Panc1 (cell line): ENCODE results near the gene SAXO2. TPM values are rescaled to one million over a fixed set of nuclear protein-coding genes. Genes with fewer than 3 reads are reported as not detected.
A peak's percentile ranks its signal among the peaks of the same experiment; 100 is the strongest.
"Not testable (repeated sequence)": the region's sequence is repeated elsewhere in the genome, so short reads cannot be mapped to it uniquely, and the experiment has no call there.

Experiments
- ATAC-seq: fragments of 200-7000 bp; cut with Tn5 transposase; 2 replicates; pipeline ENCODE4 v1.9.1; 2020; ENCODE audit warnings: mild to moderate bottlenecking, moderate library complexity
- Bru-seq: library from RNA; stranded (reverse); fragments of 400-500 nt; gene quantifications from one replicate; lab custom pipeline; 2021; lab: Mats Ljungman, UMichigan
- BruChase-seq, 2 experiments: library from RNA; stranded (reverse); fragments of 400-500 nt; gene quantifications; one replicate each; lab custom pipeline; 2021; lab: Mats Ljungman, UMichigan
- BruUV-seq: library from RNA; stranded (reverse); fragments of 400-500 nt; replicated peaks from 2 replicates; lab custom pipeline; 2021; lab: Mats Ljungman, UMichigan
- CTCF ChIA-PET: fragments of 300-600 bp; sonication (Branson Sonifier 250); formaldehyde crosslinking; loops from one replicate; lab custom pipeline; 2022; ENCODE audit warnings: antibody characterized with exemption; lab: Charles Lee
- POLR2A ChIA-PET: fragments of 300-600 bp; sonication (Branson Sonifier 250); formaldehyde crosslinking; loops from one replicate; lab custom pipeline; 2022; ENCODE audit warnings: antibody characterized with exemption; lab: Charles Lee
- DNase-seq: peaks from one replicate; pipeline ENCODE4 v3.0.0-alpha.2; 2010; ENCODE audit warnings: low read depth, low spot score
- H3K27ac ChIP-seq: 2 replicates; pipeline ENCODE4 v1.5.1; 2011; ENCODE audit warnings: mild to moderate bottlenecking, low read length, inconsistent platforms
- H3K27me3 ChIP-seq: fragments of 200-500 bp; sonication (Bioruptor generic); 2 replicates; pipeline ENCODE4 v1.6.0; 2014; ENCODE audit warnings: low read length, inconsistent platforms; ENCODE audit not compliant: control insufficient read depth, insufficient read depth
- H3K36me3 ChIP-seq: fragments of 200-500 bp; sonication (Bioruptor generic); 2 replicates; pipeline ENCODE4 v1.5.1; 2014; ENCODE audit warnings: inconsistent platforms, mild to moderate bottlenecking, low read length, moderate library complexity; ENCODE audit not compliant: control insufficient read depth, insufficient read depth
- H3K4me1 ChIP-seq: 2 replicates; pipeline ENCODE4 v1.5.1; 2011; ENCODE audit warnings: inconsistent platforms, mild to moderate bottlenecking, low read length, moderate library complexity; ENCODE audit not compliant: control insufficient read depth, insufficient read depth
- H3K4me3 ChIP-seq, 2 experiments: 2 replicates each; pipeline ENCODE4 v1.5.1; 2011 to 2012; ENCODE audit warnings: low read depth in 2 of 2, low read length in 2 of 2, mild to moderate bottlenecking in 2 of 2, inconsistent platforms in 1 of 2, moderate library complexity in 1 of 2
- H3K9me3 ChIP-seq: fragments of 200-500 bp; sonication (Bioruptor generic); 2 replicates; pipeline ENCODE4 v1.5.1; 2014; ENCODE audit warnings: low read depth, mild to moderate bottlenecking, inconsistent platforms, low read length, moderate library complexity; ENCODE audit not compliant: control insufficient read depth, insufficient read depth
- CTCF ChIP-seq: fragments of 450-650 bp; IDR thresholded peaks from 2 replicates; pipeline ENCODE4 v1.5.1; 2017; ENCODE audit warnings: mild to moderate bottlenecking
- POLR2AphosphoS5 ChIP-seq: IDR thresholded peaks from 2 replicates; pipeline ENCODE4 v1.6.1; 2012; ENCODE audit warnings: mild to moderate bottlenecking, low read depth, low read length, moderate library complexity
- REST ChIP-seq, 2 experiments: IDR thresholded peaks; 2 replicates each; pipeline ENCODE4 v1.6.1; 2011 to 2012; ENCODE audit warnings: low read depth in 2 of 2, control low read depth in 1 of 2, low read length in 1 of 2, mild to moderate bottlenecking in 1 of 2, moderate library complexity in 1 of 2; ENCODE audit not compliant: insufficient read depth in 1 of 2
- SIN3A ChIP-seq: IDR thresholded peaks from 2 replicates; pipeline ENCODE4 v1.6.1; 2012; ENCODE audit warnings: low read depth, mild to moderate bottlenecking, low read length, moderate library complexity, borderline replicate concordance; ENCODE audit not compliant: insufficient read depth
- TCF7L2 ChIP-seq: IDR thresholded peaks from 2 replicates; pipeline ENCODE4 v1.6.1; 2011; ENCODE audit warnings: mild to moderate bottlenecking, low read depth, low read length, inconsistent platforms
- in situ Hi-C: cut with HindIII; loops from 2 replicates; pipeline ENCODE4 v1.10.0; 2016; ENCODE audit warnings: low sequenced_read_pairs, low pct_unique_long_range_greater_than_20kb
- intact Hi-C: fragments of 100-400 bp; cut with micrococcal nuclease; formaldehyde crosslinking; loops from one replicate; pipeline ENCODE4 v1.10.0; 2022; ENCODE audit not compliant: unreplicated experiment
- long read RNA-seq: library from polyadenylated mRNA; unstranded; transcript quantifications from one replicate; pipeline ENCODE4 v2.0.0, GENCODE V29; 2021; ENCODE audit not compliant: unreplicated experiment
- polyA plus RNA-seq: library from polyadenylated mRNA; unstranded; fragments of >200 nt; gene quantifications from one replicate; pipeline ENCODE4 v1.2.1, GENCODE V29; 2012; ENCODE audit warnings: missing spikeins; ENCODE audit not compliant: insufficient read length
- total RNA-seq: library from RNA; stranded (reverse); gene quantifications from one replicate; pipeline ENCODE4 v1.2.1, GENCODE V29; 2021; ENCODE audit not compliant: unreplicated experiment

SAXO2 gene
- 1.1 TPM for total RNA-seq
- polyA plus RNA-seq: 0.28 TPM
- Bru-seq, nascent RNA: percentile 40 among the genes with signal in this experiment
- percentile 47 among the genes with signal in this experiment for BruChase-seq, experiment 1, labeled RNA remaining after a 2-hour chase
- percentile 38 among the genes with signal in this experiment for BruChase-seq, experiment 2, labeled RNA remaining after a 6-hour chase
- long read RNA-seq, partial matches to known transcripts: 0 of 2 reads
- long read RNA-seq, other reads (novel, unspliced or antisense): 2 of 2 reads

GRCh38 chr15:82262422-82263026, at the start of gene SAXO2, which contains the start of gene EFL1:
TSS of gene SAXO2 (plus strand) at chr15:82262818. CDS start at chr15:82262880, 62 bp downstream.
TSS of gene EFL1 (minus strand) at chr15:82262734. CDS start at chr15:82261778, 956 bp downstream.
- POLR2A ChIA-PET: interaction anchor here (0.6 kb wide), 1 partner anchor 685 kb away, joined by 8 read pairs; no protein-coding TSS in a partner anchor
- CTCF ChIA-PET: no interaction called here
- Histone ChIP-seq H3K4me1 (peaks cover 10% of the 10 kb centered on the region), H3K27ac (peak within 1 kb of the TSS; percentile 71), H3K4me3 (peak within 1 kb of the TSS; percentile 66 to 74), H3K27me3 (no peaks in the 10 kb centered on the region), H3K9me3 (no peaks in the 10 kb centered on the region), H3K36me3 (peaks cover 5% of the 10 kb centered on the region; the same call in 1 of the 2 replicates)
- peak; percentile 27 for DNase-seq
- intact Hi-C loops: no loop called here
- BruUV-seq: no TSS peak
- in situ Hi-C loops: no loop called here
- peak; percentile 98 for ATAC-seq
- no peak for TF ChIP-seq REST (IDR thresholded peaks at IDR 0.05; ENCODE audit: insufficient read depth in 1 of 2, low read depth in 2 of 2, low read length in 1 of 2)
- peak; percentile 62; the same call in 1 of the 2 replicates for TF ChIP-seq POLR2AphosphoS5
- TF ChIP-seq TCF7L2: no peak
- no peak for TF ChIP-seq SIN3A

GRCh38 chr15:82216092-82216491, 46.5 kb upstream of the SAXO2 start:
- not testable (repeated sequence) for BruUV-seq

GRCh38 chr15:82221535-82221934, 41.1 kb upstream of the SAXO2 start:
- POLR2A ChIA-PET, H3K36me3 ChIP-seq, CTCF ChIA-PET, H3K27ac ChIP-seq, intact Hi-C loops, DNase-seq, H3K27me3 ChIP-seq, in situ Hi-C loops, BruUV-seq, H3K4me3 ChIP-seq, H3K9me3 ChIP-seq, H3K4me1 ChIP-seq: not testable (repeated sequence)
- TF ChIP-seq CTCF: peak; percentile 70
- ATAC-seq: peak; percentile 77; the same call in 1 of the 2 replicates

More at GRCh38 chr15:82216092-82216491, 46.5 kb upstream of the SAXO2 start:
- ATAC-seq, POLR2A ChIA-PET, in situ Hi-C loops, H3K27ac ChIP-seq, H3K27me3 ChIP-seq, H3K4me3 ChIP-seq, H3K9me3 ChIP-seq, H3K4me1 ChIP-seq, intact Hi-C loops, CTCF ChIA-PET, H3K36me3 ChIP-seq, DNase-seq: not testable (repeated sequence)
